Measurements from ENCODE around the gene CA5A.

Gene CA5A

GRCh38 chr16:87842209-87842869 is 94.0 kb downstream of the CA5A start:
- H3K27me3 ChIP-seq, result no peaks in the 10 kb centered on the region
- no peaks in the 10 kb centered on the region for H3K4me1 ChIP-seq (ENCODE audit: control insufficient read depth in 1 of 2, insufficient read depth in 1 of 2, low read depth in 1 of 2, low read length in 1 of 2)
- no peak overlapping the region for H3K27ac ChIP-seq
- H3K9me3 ChIP-seq, result no peaks in the 10 kb centered on the region
- TF ChIP-seq CTCF (IDR thresholded peaks at IDR 0.05), result no peak
- peaks cover 30% of the 10 kb centered on the region for H3K36me3 ChIP-seq
- no peak overlapping the region for H3K4me3 ChIP-seq (ENCODE audit: low read depth in 1 of 2, low read length in 1 of 2)

- H3K4me1 ChIP-seq (ENCODE audit: control insufficient read depth in 1 of 2, insufficient read depth in 1 of 2, low read depth in 1 of 2, low read length in 1 of 2), result no peaks in the 10 kb centered on the region
- no peak overlapping the region for H3K4me3 ChIP-seq (ENCODE audit: low read depth in 1 of 2, low read length in 1 of 2)
- no peak overlapping the region for H3K27ac ChIP-seq
- H3K36me3 ChIP-seq, result peaks cover 37% of the 10 kb centered on the region
- TF ChIP-seq CTCF (IDR thresholded peaks at IDR 0.05), result no peak
- H3K9me3 ChIP-seq, result no peaks in the 10 kb centered on the region
- H3K27me3 ChIP-seq, result no peaks in the 10 kb centered on the region
These were observed 94.8 kb downstream of the CA5A start for GRCh38 chr16:87841340-87842208.

DNA sequence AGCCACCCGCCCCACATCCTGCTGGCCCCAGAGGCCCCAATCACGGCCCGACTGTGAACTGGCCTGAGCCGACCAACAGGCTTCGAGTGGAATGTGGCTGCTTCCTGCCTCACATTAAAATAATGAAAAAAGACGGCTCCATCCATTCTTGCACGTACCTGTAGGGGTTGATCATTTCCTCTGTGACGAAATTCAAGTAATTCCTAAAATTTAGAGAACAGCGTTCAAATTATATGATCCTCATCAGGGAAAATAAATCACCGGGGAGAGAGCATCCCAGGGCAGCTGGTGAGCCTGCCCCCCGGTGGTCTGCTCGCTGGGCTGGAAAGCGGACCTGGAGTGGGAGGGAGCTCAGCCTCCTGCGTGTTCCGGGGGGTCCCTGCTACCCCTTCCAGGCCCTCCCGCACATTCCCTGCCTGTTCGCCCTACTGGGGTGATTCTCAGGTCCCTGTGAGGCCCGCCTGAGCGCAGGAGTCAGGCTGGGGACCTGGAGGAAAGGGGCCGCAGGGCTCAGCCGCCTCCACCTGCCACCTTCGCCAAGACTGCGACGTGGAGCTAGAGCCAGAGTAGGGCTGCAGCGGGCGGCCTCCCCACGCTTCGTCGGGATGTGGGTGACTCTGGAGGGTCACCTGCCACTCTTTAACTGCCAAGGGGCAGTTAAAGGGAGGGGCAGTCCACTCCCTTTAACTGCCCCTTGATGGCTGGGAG is 95.9 kb downstream of the CA5A start:
- no peaks in the 10 kb centered on the region for H3K9me3 ChIP-seq
- no peak overlapping the region for H3K4me3 ChIP-seq (ENCODE audit: low read depth in 1 of 2, low read length in 1 of 2)
- TF ChIP-seq CTCF (IDR thresholded peaks at IDR 0.05), result no peak
- peaks cover 49% of the 10 kb centered on the region for H3K36me3 ChIP-seq
- H3K27ac ChIP-seq, result no peak overlapping the region
- H3K4me1 ChIP-seq (ENCODE audit: control insufficient read depth in 1 of 2, insufficient read depth in 1 of 2, low read depth in 1 of 2, low read length in 1 of 2), result no peaks in the 10 kb centered on the region
- H3K27me3 ChIP-seq, result no peaks in the 10 kb centered on the region

- TF ChIP-seq CTCF (IDR thresholded peaks at IDR 0.05), result no peak
- Histone ChIP-seq H3K27ac (no peak overlapping the region), H3K4me1 (ENCODE audit: control insufficient read depth in 1 of 2, insufficient read depth in 1 of 2, low read depth in 1 of 2, low read length in 1 of 2) (no peaks in the 10 kb centered on the region), H3K27me3 (no peaks in the 10 kb centered on the region), H3K36me3 (peaks cover 56% of the 10 kb centered on the region), H3K9me3 (no peaks in the 10 kb centered on the region), H3K4me3 (ENCODE audit: low read depth in 1 of 2, low read length in 1 of 2) (no peak overlapping the region)
These were observed 96.6 kb downstream of the CA5A start for GRCh38 chr16:87839542-87840270.
